LHCN-M2 (cell line): ENCODE measurements around the gene IFNA6. TPM values are rescaled to one million over a fixed set of nuclear protein-coding genes. Genes with fewer than 3 reads are reported as not detected.
A peak's percentile ranks its signal among the peaks of the same experiment; 100 is the strongest.
"Not testable (repeated sequence)": the region's sequence is repeated elsewhere in the genome, so short reads cannot be mapped to it uniquely, and the experiment has no call there.

Experiments used
- DNase-seq: peaks from one replicate; pipeline ENCODE4 v3.0.0-alpha.2; 2012; ENCODE audit warnings: low read depth
- polyA plus RNA-seq: library from polyadenylated mRNA; unstranded; fragments of >200 nt; gene quantifications from one replicate; pipeline ENCODE4 v1.2.1, GENCODE V29; 2012; ENCODE audit warnings: missing spikeins
- total RNA-seq: library from RNA; depleted of rRNA; stranded (reverse); fragments of >200 nt; gene quantifications from 2 replicates; pipeline ENCODE4 v1.2.3, GENCODE V29; 2014; rRNA removed

The IFNA6 gene
- not detected in 2 replicates for total RNA-seq
- not detected for polyA plus RNA-seq

DNA sequence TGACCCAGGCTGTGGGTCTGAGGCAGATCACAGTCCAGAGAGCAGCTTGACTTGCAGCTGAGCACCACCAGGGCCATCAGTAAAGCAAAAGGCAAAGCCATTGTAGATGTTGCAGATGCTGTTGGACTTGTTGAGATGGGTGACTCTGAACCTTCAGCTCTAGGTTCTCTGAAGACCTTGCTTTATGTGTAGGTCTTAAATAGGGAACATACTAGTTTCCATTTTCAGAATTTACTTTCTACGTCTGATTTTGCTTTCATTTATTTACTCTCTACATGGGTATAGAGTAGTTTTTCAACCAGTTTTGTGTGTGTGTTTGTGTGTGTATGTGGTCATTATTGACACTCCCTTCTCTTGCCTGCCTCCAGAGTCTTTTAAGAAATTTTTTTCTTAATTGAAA, at the start of gene IFNA6:
TSS of gene IFNA6 (minus strand) at position 101 of the 400 bp plus-strand sequence. CDS start at position 101, 0 bp downstream.
- no peak for DNase-seq

DNA sequence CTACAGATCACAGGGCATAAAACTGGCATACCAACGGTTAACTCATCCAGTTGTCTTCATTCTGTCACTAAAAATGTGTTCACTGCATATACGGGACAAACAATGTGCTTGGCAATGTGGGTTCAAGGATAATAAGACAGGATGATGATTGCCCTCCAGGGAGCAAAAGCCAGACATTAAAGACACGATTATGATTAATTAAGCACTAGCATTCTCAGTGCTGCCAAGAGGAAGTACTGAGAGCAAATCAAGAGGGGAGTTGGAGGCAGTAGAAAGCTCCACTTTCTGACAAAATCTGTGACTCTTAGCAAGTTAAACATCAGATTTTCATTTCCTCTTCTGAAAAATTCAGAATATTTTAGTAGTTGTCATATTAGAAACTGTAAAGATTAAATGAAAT, 49.3 kb upstream of the IFNA6 start:
- DNase-seq = no peak

DNA sequence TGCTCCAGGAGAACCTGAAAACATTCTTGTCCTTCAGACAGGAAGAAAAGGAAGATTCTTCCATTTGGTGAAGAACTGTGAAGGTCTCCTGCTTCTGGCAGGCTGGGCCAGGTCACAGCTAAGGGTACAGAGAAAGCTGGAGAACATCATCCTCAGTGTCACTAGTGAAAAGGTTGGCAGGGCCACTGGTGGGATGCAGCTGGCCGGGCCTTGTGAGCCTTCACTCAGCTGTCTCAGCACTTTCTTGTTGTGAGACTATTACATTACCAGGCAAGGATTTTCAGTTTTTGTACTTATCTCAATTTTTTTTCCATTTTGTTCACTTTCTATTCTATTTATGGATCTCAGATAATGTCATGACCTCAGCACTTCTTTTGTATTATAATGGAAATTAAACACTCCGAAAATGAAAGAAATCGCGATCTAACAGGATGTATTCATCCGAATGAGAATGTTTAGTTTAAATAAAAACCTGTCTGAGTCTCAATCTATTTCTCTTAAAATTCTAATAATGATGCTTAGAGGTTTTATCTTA, 48.3 kb upstream of the IFNA6 start:
- DNase-seq = no peak

DNA sequence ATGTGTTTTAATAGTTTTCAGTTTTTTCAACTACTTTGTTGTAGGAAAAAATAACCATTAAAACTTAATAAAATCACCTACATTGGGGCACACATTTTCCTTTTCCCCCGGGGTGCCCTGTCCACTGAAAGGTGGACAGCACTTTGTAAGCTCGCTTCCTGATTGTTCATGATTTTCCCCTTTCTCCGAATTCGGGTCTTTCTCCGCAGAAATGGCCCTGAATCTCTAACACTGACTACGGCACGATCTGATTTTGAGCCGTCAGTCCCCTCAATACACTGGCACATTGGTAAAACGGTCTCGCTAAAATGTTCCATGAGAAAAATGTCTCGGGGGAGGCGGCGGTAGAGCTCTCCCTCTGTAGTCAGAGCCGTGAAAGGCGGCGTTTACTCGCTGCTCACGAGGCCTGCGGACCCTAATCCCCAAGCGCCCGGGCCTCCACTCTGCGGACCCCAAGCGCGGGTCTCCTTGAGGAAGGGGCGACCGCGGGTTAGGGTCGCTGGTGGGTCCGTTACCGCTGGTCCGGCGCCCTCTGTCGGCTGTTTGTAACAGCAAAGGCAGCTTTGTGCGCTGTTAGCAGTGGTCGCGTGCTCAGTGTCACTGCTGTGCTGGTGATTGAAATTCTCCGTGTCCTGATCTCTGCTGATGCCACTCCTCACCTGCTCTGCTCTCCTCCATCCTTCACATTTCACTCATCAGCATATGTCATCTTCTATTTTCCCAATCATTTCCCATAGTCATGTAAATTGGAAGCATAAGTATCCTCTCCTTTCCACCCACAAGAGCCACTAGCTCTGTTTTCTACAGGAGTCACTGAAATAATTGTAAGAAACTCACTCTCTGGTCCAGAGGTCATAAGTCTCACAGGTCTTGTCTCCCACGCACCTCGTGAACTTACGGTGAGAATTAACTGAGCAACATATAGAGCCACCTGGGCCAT, 45.4 kb upstream of the IFNA6 start:
- peak; percentile 13 for DNase-seq

DNA sequence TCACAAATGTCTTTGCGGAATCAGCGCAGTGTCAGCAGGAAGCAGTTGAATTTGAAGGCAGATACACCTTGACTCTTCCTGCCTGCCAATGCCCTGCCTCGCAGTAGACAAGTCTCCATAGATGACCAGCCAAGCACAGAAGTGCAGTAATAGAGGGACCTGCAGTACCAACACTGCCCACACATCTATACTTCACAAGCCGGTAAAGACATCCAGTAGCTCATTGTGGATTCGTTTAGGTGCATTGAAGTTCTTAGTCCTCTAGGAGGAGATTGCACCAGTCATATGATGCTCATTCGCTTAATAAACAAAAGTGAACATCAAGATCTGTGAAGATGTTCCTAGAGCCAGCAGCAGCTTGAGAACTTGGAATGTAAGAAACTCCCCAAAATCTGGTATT, 41.6 kb upstream of the IFNA6 start:
- peak; percentile 40 for DNase-seq

DNA sequence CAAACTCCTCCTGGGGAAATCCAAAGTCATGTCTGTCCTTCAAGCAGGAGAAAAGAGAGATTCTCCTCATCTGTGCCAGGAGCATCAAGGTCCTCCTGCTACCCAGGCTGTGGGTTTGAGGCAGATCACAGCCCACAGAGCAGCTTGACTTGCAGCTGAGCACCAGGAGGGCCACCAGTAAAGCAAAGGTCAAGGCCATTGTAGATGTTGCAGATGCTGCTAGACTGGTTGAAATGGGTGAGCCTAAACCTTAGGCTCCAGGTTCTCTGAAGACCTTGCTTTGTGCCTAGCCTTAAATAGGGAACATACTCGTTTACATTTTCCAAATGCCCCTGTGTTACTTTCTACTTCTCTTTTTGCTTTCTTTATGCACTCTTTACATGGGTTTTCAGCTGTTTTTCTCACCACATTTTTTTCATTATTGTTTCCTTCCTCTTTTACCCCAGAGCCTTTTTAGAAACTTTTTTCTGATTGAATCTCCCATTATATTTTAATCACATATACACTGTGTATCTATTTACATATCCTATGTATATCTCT, 34.5 kb upstream of the IFNA6 start, which contains the start of gene IFNA2:
TSS of gene IFNA2 (minus strand) at position 268 of the 540 bp plus-strand sequence. CDS start at position 199, 69 bp downstream.
- no peak for DNase-seq

DNA sequence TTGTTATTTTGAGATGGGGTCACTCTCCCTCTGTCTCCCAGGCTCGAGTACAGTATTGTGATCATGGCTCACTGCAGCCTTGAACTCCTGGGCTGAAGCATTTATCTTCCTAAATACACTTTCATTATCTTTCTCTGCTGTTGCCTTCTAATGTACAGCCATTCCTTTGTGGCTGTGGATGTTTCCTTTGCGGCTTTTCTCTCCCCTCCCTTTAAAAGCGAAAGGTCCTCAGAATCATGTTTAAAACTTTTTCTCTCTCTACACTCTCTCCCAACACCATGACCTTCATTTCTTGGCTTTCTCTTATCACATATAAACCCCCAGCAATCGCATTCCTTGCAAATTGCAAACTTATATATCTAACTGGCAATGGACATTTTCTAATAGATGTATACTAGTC, 32.9 kb upstream of the IFNA6 start:
- no peak for DNase-seq

DNA sequence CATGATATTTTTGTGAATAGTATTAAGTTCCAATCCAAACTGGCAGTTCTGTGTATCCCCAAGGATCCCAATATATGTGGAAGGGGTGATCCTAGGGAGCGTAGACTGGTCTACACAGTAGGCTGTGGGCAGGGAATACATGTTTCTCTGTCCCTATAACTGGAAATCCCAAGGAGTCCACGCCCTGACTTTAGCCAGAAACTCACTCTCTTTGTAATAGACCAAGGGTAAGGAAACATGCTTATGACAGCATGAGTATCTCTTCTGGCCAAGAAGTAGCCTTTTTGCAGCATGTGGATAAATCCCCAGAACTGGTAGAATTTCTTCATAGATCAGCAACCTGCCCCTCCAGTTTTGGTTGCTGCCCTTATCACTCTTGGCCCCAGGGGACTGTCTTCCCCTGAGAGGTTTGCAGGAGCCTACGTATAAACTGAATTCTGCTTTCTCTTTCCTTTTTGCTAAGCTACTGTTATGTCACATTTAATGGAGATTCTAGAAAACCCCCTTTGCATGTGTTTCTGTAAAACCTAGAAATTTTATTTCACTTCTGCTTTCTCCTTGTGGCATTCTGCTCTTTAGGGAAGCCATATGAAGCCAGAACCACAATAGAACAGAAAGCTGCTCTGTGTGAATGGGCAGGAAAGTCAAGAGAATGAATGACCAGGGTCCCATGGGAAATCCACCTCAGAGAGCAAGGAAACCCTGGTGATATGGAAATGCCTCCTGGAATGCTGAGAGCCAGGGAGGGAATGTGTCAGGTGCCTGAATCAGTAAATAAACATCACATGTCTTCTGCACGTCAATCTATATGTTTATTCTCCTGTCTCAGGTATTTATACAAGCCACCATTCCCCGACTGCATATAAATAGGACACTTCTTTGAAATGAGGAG, 31.0 kb upstream of the IFNA6 start:
- DNase-seq = no peak

DNA sequence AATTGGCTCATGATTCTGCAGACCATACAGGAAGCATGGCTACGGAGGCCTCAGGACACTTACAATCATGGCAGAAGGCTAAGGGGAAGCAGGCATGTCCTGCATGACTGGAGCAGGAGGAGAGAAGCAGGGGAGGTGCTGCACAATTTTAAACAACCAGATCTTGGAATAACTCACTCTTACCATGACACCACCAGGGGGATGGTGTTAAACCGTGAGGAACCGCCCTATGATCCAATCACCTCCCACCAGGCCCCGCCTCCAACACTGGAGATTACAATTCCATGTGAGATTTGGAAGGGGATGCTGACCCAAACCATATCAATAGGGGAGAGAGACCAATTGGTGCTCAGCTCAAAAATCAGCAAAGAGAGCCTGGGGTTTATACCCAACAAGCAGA, 20.8 kb upstream of the IFNA6 start:
- DNase-seq = not testable (repeated sequence)

DNA sequence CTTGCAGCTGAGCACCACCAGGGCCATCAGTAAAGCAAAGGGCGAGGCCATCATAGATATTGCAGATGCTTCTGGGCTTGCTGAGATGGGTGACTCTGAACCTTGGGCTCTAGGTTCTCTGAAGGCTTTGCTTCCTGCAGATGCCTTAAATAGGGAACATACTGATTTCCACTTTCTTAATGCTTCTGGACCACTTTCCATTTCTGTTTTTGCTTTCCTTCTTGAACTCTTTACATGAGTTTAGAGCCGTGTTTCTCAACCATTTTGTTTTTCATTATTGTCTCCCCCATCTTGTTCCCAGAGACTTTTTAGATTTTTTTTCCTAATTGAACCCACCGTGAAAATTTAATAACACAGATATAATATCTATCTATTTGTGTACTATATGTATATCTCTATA, 17.3 kb upstream of the IFNA6 start, which contains the start of gene IFNA13:
TSS of gene IFNA13 (minus strand) at position 101 of the 400 bp plus-strand sequence. CDS start at position 54, 47 bp downstream.
- DNase-seq = no peak

DNA sequence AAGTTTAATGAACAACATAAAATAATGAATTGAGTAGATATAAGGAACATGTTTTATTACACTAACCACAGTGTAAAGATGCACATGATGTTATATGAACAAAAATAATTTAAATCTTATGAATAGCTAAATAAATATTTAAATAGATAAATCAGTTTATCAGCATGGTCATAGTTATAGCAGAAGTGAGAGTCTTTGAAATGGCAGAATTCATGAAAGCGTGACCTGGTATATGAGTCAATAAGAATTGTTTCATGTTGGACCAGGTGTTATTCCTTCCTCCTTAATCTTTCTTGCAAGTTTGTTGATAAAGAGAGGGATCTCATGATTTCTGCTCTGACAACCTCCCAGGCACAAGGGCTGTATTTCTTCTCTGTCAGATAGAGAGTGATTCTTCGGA, 16.5 kb upstream of the IFNA6 start:
- DNase-seq = not testable (repeated sequence)

DNA sequence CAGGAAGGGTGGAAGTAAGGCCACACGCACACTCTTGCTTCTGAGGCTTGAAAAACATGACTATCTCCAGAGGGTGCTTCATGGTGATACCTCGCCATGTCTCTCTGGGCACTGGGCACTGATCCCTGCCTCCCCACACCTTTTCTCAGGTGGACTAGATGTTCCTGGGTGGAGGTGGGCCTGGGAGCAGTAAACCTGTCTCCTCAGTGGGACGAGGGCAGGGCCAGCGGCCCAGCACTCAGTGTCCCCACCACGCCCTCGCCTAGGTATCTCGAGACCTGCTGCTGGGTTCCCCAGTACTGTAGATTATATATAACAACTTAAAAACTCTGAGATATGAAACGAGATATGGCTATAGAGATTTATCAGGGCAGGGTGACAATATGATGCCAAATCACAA, 11.6 kb upstream of the IFNA6 start:
- no peak for DNase-seq

DNA sequence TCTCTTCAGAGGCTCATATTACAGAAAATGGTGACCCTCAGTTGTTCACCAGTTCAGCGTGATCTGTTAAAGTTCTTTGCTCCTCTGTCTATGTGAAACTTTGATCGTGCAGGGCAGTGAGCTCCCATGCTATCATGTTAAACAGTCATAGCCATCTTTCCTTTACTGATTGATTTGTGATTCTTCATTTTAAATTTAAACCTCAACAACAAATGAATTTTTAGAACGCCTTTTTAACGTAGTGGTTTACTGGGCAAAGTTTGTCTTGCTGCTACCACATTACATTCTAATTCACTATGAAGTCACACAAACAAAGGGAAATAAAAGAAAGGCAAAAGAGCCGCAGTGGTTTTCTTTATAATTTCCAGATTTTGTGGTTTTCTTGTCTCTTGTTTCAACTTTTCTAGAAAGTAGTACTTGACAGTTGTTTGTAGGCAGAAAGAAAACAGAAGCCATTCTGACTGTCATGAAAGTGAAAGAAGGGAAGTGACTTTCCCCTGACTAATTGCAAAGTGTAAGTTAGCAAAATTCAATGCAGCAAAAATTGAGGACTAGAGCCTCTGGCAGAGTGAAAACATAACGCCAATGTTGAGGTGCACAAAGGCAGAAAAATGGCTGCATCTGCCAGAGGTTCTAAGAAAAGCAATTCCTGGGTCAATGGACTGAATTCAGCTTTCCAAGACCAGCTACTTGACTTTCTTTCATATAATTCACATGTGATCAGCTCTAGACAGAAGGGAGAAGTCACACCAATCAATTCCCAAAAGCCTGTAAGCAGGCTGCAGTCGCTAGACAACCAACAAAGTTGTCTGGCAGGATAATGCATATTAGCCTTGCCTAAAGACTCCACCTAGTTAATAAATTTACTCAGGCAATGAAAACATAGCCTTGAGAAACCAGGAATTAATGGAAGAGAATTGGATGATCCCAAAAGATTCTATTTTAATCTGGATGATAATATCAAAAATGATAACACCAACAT, 7.1 kb upstream of the IFNA6 start:
- DNase-seq = peak; percentile 21

DNA sequence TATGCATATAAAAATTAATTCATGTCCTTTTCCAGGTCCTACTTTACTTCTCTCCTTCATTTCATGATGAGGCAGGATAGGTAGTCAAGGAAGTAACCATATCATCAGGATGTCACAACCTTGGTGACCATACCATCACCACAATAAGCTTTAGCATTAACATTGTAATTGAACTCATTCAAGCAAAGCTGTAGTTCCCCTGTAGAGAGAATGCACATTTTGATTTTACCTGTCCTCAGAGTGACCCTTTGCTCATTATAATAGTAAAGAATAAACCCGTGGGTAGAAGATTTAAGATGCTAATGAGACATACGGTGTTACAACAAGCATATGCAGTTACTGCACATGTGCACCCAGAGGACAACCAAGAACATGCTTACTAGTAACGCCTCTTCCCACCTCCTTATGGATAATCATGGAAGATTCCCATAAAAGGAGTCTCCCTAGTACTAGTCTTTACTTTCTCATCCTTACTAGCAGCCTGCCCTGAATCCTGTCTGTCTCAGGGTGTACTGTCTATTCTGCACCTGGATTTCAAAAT, 2.2 kb downstream of the IFNA6 start:
- no peak for DNase-seq

DNA sequence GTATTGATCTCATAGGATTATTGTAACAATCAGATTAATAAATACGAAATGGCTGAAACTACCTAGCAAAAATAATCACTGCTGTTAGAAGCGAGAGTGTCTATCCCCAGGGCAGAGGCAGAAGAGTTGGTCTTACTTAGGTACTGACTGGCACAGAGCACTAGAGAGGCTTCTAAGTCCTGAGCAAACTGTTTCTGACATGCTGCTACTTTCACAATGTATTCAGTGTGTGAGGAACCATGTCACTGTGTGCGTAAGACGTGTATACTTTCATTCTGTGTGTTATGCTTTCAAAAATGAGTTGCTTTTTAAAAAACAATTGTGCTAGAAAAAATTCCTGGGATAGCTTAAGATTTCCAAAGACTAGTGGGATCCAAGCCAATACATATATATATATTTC, 10.0 kb downstream of the IFNA6 start:
- DNase-seq = no peak

DNA sequence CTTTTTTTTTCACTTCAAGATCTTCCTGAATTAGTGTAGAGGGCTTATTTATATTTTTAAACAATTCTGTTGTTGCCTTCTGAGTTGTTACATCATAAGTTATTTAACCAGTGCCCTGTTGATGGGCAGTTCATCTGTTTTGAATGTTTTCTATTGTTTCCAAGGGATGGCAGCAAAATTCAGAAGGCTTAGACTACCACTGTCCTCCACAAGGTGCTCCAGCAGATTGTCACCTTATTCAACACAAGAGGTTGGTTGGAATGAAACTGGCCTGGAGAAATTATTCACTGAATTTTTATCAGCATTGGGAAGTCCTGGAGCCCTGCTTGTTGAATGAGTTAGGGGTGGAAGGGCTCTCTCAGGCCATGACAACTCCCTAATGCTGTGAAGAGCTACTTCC, 14.2 kb downstream of the IFNA6 start:
- peak; percentile 26 for DNase-seq

DNA sequence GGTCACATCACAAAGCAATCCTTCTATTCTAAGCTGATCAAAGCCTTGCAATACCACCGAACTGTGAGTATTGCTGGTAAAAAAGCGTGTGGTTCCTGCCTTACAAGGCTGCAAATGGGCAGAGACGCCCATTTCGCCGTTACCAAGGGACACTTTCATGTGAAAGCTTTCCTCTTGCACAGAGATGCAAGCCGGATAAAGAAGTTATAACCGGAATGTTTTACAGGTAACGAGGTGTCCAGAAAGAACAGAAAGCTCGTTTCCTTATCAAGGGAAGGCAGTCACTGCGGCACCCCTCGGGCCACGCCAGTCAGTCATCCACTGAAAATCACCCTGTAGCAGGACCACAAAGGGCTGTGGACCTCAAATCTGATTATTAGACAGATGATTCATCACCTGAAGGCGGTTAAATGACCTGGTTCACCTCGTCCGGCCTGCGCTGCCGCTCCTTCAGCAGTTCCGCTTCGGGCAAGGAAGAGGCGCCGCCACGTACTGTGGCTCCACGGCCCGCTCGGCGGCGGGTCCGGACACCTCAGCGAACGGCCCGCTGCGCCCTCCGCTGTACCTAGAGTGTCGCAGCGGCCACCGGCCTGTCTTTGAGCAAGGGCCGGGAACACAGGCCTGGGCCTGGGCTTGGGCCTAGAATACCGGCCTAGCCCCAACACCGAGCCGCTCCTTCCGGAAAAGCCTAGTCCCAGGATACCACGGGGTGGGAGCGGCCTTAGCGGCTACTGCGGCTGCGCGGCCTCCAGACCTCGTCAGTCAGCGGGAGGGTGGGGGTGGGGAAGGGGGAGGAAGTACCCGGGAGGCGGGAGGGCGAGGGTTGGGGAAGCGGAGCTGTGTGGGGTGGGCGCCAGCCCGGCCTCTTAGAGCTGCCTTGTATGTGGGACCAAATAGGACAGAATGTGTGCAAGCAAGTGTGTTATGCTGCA, 15.7 kb downstream of the IFNA6 start, which contains the start of gene KLHL9:
TSS of gene KLHL9 (minus strand) at position 704 of the 932 bp plus-strand sequence. CDS start at position 159, 545 bp downstream.
- DNase-seq = peak; percentile 89

DNA sequence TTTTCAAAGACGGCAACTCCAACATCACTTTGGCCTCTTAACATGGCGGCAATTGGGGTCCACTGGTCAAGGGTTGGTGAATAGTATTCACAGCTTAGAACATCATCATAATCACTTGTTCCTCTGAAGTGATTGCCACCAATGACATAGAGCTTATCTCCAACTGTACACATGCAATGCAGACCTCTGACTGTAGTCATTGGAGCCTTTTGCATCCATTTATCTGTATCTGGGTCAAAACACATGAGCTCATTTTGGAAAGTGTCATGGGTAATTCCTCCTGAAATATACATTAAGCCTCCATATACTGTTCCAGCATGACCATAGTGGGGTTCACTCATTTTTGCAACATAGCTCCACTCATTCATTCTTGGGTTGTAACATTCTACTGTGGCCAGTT, 17.5 kb downstream of the IFNA6 start:
- no peak for DNase-seq
